GM12878 (cell line): Measurements from ENCODE around the gene IFNG-AS1. TPM values are rescaled to one million over a fixed set of nuclear protein-coding genes. Genes with fewer than 3 reads are reported as not detected.

Experiments
- ATAC-seq: fragments of 200-7000 bp; cut with Tn5 transposase; 3 replicates; pipeline ENCODE4 v1.9.1; 2020; ENCODE audit warnings: mild to moderate bottlenecking, moderate library complexity
- BruUV-seq: library from RNA; stranded (reverse); fragments of 400-500 nt; replicated peaks from 2 replicates; lab custom pipeline; 2021; lab: Mats Ljungman, UMichigan
- CTCF ChIA-PET: fragments of 300-600 bp; sonication (Branson Sonifier 250); formaldehyde crosslinking; extraction: SDS; loops from one replicate; lab custom pipeline; 2021; ENCODE audit warnings: inconsistent platforms; lab: Yijun Ruan, JAX
- POLR2A ChIA-PET: fragments of 350-600 bp; formaldehyde crosslinking; extraction: SDS; loops from one replicate; lab custom pipeline; 2021; ENCODE audit warnings: inconsistent platforms; lab: Charles Lee
- RAD21 ChIA-PET: fragments of 300-600 bp; sonication (Branson Sonifier 250); formaldehyde crosslinking; loops from one replicate; lab custom pipeline; 2023; ENCODE audit warnings: antibody characterized with exemption; ENCODE audit not compliant: unreplicated experiment; lab: Charles Lee
- SMC1A ChIA-PET: fragments of 300-600 bp; sonication (Branson Sonifier 250); formaldehyde crosslinking; loops from one replicate; lab custom pipeline; 2023; ENCODE audit not compliant: unreplicated experiment, uncharacterized antibody; lab: Charles Lee
- DNase-seq: peaks from one replicate; pipeline ENCODE4 v3.0.0-alpha.2; 2011; ENCODE audit warnings: low read depth, low spot score
- FAIRE-seq: peaks from 3 replicates; lab custom pipeline; 2011; peaks lifted over from hg19 to GRCh38; lab: Jason Lieb, UNC
- H2AFZ ChIP-seq: 2 replicates; pipeline ENCODE4 v1.6.0; 2011; ENCODE audit warnings: low read depth, low read length, control low read depth; ENCODE audit not compliant: control insufficient read depth
- H3K27ac ChIP-seq: 2 replicates; pipeline ENCODE4 v1.5.1; 2011; ENCODE audit warnings: control low read depth; ENCODE audit not compliant: control insufficient read depth, insufficient read depth
- H3K27me3 ChIP-seq, 2 experiments: replicated peaks in 1 of 2; 2 replicates each; pipeline versions ENCODE4 v1.6.0 to v1.6.1; 2011; ENCODE audit warnings: low read length in 1 of 2; ENCODE audit not compliant: control insufficient read depth in 2 of 2, insufficient read depth in 2 of 2
- H3K36me3 ChIP-seq, 2 experiments: 2 replicates each; pipeline ENCODE4 v1.5.1; 2011; ENCODE audit warnings: low read length in 1 of 2; ENCODE audit not compliant: control insufficient read depth in 2 of 2, insufficient read depth in 2 of 2
- H3K4me1 ChIP-seq: 2 replicates; pipeline ENCODE4 v1.6.1; 2011; ENCODE audit warnings: mild to moderate bottlenecking, low read length, moderate library complexity, mixed read lengths; ENCODE audit not compliant: control insufficient read depth, insufficient read depth
- H3K4me2 ChIP-seq: 2 replicates; pipeline ENCODE4 v1.6.0; 2011; ENCODE audit warnings: control low read depth; ENCODE audit not compliant: control insufficient read depth, insufficient read depth
- H3K4me3 ChIP-seq: fragments of 200-600 bp; sonication (generic); 2 replicates; pipeline ENCODE4 v1.5.1; 2016
- H3K79me2 ChIP-seq: 2 replicates; pipeline ENCODE4 v1.6.0; 2011; ENCODE audit warnings: low read length; ENCODE audit not compliant: control insufficient read depth, insufficient read depth
- H3K9ac ChIP-seq: 2 replicates; pipeline ENCODE4 v1.8.0; 2011; ENCODE audit warnings: low read length, control low read depth, mixed read lengths; ENCODE audit not compliant: control insufficient read depth, insufficient read depth
- H3K9me3 ChIP-seq: replicated peaks from 3 replicates; pipeline ENCODE4 v1.5.1; 2011; ENCODE audit warnings: mild to moderate bottlenecking, low read length; ENCODE audit not compliant: control insufficient read depth, insufficient read depth
- H4K20me1 ChIP-seq: 2 replicates; pipeline ENCODE4 v1.6.0; 2011; ENCODE audit not compliant: control insufficient read depth, insufficient read depth
- ATF7 ChIP-seq: fragments of 450-650 bp; IDR thresholded peaks from 2 replicates; pipeline ENCODE4 v1.6.1; 2016; ENCODE audit warnings: low read depth, mild to moderate bottlenecking
- CREB1 ChIP-seq: IDR thresholded peaks from 2 replicates; pipeline ENCODE4 v1.6.1; 2012; ENCODE audit warnings: low read depth, mild to moderate bottlenecking, inconsistent platforms
- HDAC6 ChIP-seq: fragments of 200-600 bp; sonication (generic); IDR thresholded peaks from one replicate; pipeline ENCODE4 v1.8.0; 2017; ENCODE audit warnings: antibody characterized with exemption; ENCODE audit not compliant: unreplicated experiment
- MEF2A ChIP-seq: IDR thresholded peaks from 2 replicates; pipeline ENCODE4 v1.6.1; 2011; ENCODE audit warnings: low read depth, mild to moderate bottlenecking, low read length, moderate library complexity; ENCODE audit not compliant: insufficient read depth
- MXI1 ChIP-seq: fragments of 150-350 bp; IDR thresholded peaks from 2 replicates; pipeline ENCODE4 v1.6.1; 2011; ENCODE audit warnings: low read depth, mild to moderate bottlenecking, inconsistent platforms, low read length, improper control_type of control experiment
- SMC3 ChIP-seq: IDR thresholded peaks from 2 replicates; pipeline ENCODE4 v1.6.1; 2011; ENCODE audit warnings: low read length, improper control_type of control experiment, borderline replicate concordance
- STAT1 ChIP-seq: fragments of 450-650 bp; conservative IDR thresholded peaks from 2 replicates; pipeline ENCODE4 v1.6.1; 2014; ENCODE audit warnings: antibody characterized with exemption, mild to moderate bottlenecking
- SUZ12 ChIP-seq: fragments of 200-600 bp; sonication (generic); IDR thresholded peaks from one replicate; pipeline ENCODE4 v1.6.1; 2018; ENCODE audit warnings: antibody characterized with exemption, mild to moderate bottlenecking; ENCODE audit not compliant: unreplicated experiment
- YBX1 ChIP-seq: fragments of 450-650 bp; IDR thresholded peaks from 2 replicates; pipeline ENCODE4 v1.6.1; 2016; ENCODE audit warnings: antibody characterized with exemption
- ZZZ3 ChIP-seq: IDR thresholded peaks from 2 replicates; pipeline ENCODE4 v1.6.1; 2011; ENCODE audit warnings: low read depth; ENCODE audit not compliant: control insufficient read depth, insufficient read length
- WGBS: methylation state at CpG from one replicate; pipeline ENCODE4 v1.1.6; 2016; ENCODE audit warnings: low lambda C conversion rate; ENCODE audit not compliant: insufficient replicate concordance, insufficient coverage; ENCODE audit errors: missing lambda C conversion rate; 5-methylcytosine and 5-hydroxymethylcytosine counted together
- in situ Hi-C: fragments of 300-500 bp; cut with MboI; formaldehyde crosslinking; loops from 9 replicates; pipeline ENCODE4 v1.14.3; 2018; ENCODE audit warnings: mixed read lengths
- intact Hi-C: fragments of 100-400 bp; cut with micrococcal nuclease; formaldehyde crosslinking; loops from one replicate; pipeline ENCODE4 v1.14.2; 2022; ENCODE audit not compliant: unreplicated experiment
- polyA plus RNA-seq, 11 experiments: library from polyadenylated mRNA; depleted of rRNA in 4 of 11; unstranded in 6 of 11; stranded (reverse) in 5 of 11; fragments of >200 nt; fragmentation: Nextera tagmentation in 4 of 11; fragmentation: Illumina TruSeq in 1 of 11; extraction: Ambion mirVana in 4 of 11; extraction: Trizol in 1 of 11; gene quantifications; 1 replicate in 1 of 11; 2 replicates in 10 of 11; pipeline versions ENCODE4 v1.2.1 to v1.2.3, GENCODE V29; 2011 to 2016; ENCODE audit warnings: inconsistent platforms in 2 of 11, missing spikeins in 2 of 11, low read depth in 1 of 11
- total RNA-seq, 4 experiments: library from RNA; depleted of rRNA in 3 of 4; stranded (reverse); fragments of >200 nt in 3 of 4; fragmentation: Illumina TruSeq in 1 of 4; extraction: Trizol in 1 of 4; gene quantifications; 2 replicates each; pipeline versions ENCODE4 v1.2.1 to v1.2.3, GENCODE V29; 2013 to 2021
- TF ChIP-seq, protein P1 (sequence below): fragments of 450-650 bp; IDR thresholded peaks from 2 replicates; pipeline ENCODE4 v1.6.1; 2016; ENCODE audit warnings: mild to moderate bottlenecking, moderate library complexity, borderline replicate concordance
- TF ChIP-seq, protein P2 (sequence below): fragments of 150-350 bp; IDR thresholded peaks from 2 replicates; pipeline ENCODE4 v1.6.1; 2016; ENCODE audit warnings: low read depth, low read length
- TF ChIP-seq, protein P3 (sequence below): fragments of 450-650 bp; IDR thresholded peaks from 2 replicates; pipeline ENCODE4 v1.6.1; 2017; ENCODE audit warnings: low read depth, mild to moderate bottlenecking, moderate library complexity

IFNG-AS1 gene
- total and polyA plus RNA-seq, 10 of the 15 experiments (the other 5 are each of a cell fraction or from before 2014, with no cell fraction given), result 0.40 to 1.9 (median 1.3) TPM

DNA sequence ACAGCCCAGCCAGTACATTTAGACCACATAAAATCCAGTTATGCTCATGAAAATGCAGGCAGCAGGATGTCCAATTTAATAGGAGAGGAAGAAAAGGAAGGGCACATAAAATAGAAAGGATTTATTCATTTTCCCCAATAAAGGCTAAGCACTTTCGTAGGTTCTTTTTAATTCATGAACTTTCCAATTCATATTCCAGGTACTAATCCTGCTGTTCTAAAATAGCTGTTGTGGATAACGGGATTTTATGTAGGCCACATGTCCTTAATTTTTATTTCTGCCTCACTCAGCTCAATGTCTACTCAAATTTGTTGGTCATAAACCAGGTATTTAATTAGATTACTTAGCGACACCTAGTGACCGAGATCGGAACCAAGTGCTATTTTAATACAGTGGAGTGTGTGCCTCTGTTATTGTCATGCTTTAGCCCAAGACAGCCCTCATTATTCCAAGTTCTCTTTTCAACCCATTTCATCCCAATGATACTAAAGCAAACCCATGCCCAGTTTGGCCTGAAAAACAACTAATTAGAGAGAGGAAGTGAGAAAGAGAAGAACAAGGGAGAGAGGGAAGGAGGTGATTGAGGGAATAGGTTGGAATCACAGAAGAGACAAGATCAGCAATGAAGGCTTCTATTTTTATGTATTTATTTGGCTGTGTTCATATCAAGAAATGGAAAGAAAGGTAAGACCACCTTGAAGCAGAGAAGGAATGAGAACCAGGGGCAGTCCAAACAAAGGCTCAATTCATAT is 45.9 kb upstream of the IFNG-AS1 start:
- Histone ChIP-seq H4K20me1 (no peaks in the 10 kb centered on the region), H3K4me3 (no peak overlapping the region), H3K27me3 (peaks cover 0 to 2% of the 10 kb centered on the region in 2 experiments; a peak in 2 of 4 replicates), H3K36me3 (no peaks in the 10 kb centered on the region), H3K9ac (no peak overlapping the region), H3K9me3 (no peaks in the 10 kb centered on the region), H3K4me2 (no peak overlapping the region), H2AFZ (no peak overlapping the region), H3K79me2 (no peaks in the 10 kb centered on the region), H3K4me1 (no peaks in the 10 kb centered on the region), H3K27ac (no peak overlapping the region)
- CTCF ChIA-PET, result interaction anchor here (0.6 to 6.9 kb wide), 58 partner anchors 8 to 1955 kb away, joined by 3 to 115 read pairs (median 4); partner anchors contain the start of genes DYRK2 and IFNG-AS1
- in situ Hi-C loops (loop anchor here (5.0 to 10.0 kb wide), 2 partner anchors 499 to 586 kb away; no protein-coding TSS in a partner anchor), intact Hi-C loops (loop anchor here (1.0 to 2.0 kb wide), 3 partner anchors 292 to 783 kb away; no protein-coding TSS in a partner anchor)
- SMC1A ChIA-PET, result interaction anchor here (0.8 to 6.6 kb wide), 27 partner anchors 9 to 782 kb away, joined by 3 to 77 read pairs (median 3); no protein-coding TSS in a partner anchor
- POLR2A ChIA-PET, result interaction anchor here (0.6 to 1.3 kb wide), 2 partner anchors 43 to 291 kb away, joined by 3 to 4 read pairs; no protein-coding TSS in a partner anchor
- peak; percentile 23 for DNase-seq
- WGBS, result 2% methylated on average over 5 of the region's 5 CpGs
- peak; percentile 93 for ATAC-seq
- RAD21 ChIA-PET, result interaction anchor here (0.6 to 3.9 kb wide), 20 partner anchors 9 to 782 kb away, joined by 3 to 63 read pairs (median 3); partner anchors contain the start of gene IFNG-AS1
- peak; percentile 70 for FAIRE-seq
- BruUV-seq, result no TSS peak
- TF ChIP-seq, protein P1, sequence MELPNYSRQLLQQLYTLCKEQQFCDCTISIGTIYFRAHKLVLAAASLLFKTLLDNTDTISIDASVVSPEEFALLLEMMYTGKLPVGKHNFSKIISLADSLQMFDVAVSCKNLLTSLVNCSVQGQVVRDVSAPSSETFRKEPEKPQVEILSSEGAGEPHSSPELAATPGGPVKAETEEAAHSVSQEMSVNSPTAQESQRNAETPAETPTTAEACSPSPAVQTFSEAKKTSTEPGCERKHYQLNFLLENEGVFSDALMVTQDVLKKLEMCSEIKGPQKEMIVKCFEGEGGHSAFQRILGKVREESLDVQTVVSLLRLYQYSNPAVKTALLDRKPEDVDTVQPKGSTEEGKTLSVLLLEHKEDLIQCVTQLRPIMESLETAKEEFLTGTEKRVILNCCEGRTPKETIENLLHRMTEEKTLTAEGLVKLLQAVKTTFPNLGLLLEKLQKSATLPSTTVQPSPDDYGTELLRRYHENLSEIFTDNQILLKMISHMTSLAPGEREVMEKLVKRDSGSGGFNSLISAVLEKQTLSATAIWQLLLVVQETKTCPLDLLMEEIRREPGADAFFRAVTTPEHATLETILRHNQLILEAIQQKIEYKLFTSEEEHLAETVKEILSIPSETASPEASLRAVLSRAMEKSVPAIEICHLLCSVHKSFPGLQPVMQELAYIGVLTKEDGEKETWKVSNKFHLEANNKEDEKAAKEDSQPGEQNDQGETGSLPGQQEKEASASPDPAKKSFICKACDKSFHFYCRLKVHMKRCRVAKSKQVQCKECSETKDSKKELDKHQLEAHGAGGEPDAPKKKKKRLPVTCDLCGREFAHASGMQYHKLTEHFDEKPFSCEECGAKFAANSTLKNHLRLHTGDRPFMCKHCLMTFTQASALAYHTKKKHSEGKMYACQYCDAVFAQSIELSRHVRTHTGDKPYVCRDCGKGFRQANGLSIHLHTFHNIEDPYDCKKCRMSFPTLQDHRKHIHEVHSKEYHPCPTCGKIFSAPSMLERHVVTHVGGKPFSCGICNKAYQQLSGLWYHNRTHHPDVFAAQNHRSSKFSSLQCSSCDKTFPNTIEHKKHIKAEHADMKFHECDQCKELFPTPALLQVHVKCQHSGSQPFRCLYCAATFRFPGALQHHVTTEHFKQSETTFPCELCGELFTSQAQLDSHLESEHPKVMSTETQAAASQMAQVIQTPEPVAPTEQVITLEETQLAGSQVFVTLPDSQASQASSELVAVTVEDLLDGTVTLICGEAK, result no peak
- TF ChIP-seq STAT1 (no peak), SMC3 (peak; percentile 86), MEF2A (0 out of 2 replicates have a peak, but pooled peaks have one; percentile 13), MXI1 (no peak), YBX1 (no peak), HDAC6 (no peak), SUZ12 (no peak), ZZZ3 (no peak), ATF7 (no peak), CREB1 (no peak)
- TF ChIP-seq, protein P2, sequence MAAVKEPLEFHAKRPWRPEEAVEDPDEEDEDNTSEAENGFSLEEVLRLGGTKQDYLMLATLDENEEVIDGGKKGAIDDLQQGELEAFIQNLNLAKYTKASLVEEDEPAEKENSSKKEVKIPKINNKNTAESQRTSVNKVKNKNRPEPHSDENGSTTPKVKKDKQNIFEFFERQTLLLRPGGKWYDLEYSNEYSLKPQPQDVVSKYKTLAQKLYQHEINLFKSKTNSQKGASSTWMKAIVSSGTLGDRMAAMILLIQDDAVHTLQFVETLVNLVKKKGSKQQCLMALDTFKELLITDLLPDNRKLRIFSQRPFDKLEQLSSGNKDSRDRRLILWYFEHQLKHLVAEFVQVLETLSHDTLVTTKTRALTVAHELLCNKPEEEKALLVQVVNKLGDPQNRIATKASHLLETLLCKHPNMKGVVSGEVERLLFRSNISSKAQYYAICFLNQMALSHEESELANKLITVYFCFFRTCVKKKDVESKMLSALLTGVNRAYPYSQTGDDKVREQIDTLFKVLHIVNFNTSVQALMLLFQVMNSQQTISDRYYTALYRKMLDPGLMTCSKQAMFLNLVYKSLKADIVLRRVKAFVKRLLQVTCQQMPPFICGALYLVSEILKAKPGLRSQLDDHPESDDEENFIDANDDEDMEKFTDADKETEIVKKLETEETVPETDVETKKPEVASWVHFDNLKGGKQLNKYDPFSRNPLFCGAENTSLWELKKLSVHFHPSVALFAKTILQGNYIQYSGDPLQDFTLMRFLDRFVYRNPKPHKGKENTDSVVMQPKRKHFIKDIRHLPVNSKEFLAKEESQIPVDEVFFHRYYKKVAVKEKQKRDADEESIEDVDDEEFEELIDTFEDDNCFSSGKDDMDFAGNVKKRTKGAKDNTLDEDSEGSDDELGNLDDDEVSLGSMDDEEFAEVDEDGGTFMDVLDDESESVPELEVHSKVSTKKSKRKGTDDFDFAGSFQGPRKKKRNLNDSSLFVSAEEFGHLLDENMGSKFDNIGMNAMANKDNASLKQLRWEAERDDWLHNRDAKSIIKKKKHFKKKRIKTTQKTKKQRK, result no peak
- TF ChIP-seq, protein P3, sequence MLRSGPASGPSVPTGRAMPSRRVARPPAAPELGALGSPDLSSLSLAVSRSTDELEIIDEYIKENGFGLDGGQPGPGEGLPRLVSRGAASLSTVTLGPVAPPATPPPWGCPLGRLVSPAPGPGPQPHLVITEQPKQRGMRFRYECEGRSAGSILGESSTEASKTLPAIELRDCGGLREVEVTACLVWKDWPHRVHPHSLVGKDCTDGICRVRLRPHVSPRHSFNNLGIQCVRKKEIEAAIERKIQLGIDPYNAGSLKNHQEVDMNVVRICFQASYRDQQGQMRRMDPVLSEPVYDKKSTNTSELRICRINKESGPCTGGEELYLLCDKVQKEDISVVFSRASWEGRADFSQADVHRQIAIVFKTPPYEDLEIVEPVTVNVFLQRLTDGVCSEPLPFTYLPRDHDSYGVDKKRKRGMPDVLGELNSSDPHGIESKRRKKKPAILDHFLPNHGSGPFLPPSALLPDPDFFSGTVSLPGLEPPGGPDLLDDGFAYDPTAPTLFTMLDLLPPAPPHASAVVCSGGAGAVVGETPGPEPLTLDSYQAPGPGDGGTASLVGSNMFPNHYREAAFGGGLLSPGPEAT, result no peak
